Activated T-cell treated with anti-CD3 and anti-CD28 coated beads for 48 hours (primary cell): ENCODE results near the gene RPL41.
A peak's percentile ranks its signal among the peaks of the same experiment; 100 is the strongest.
"Not testable (repeated sequence)": the region's sequence is repeated elsewhere in the genome, so short reads cannot be mapped to it uniquely, and the experiment has no call there.

Experiments
- DNase-seq: peaks from one replicate; pipeline ENCODE4 v3.0.0-alpha.2; 2020; ENCODE audit warnings: low read depth

Gene RPL41

GRCh38 chr12:56154818-56155217 lies 38.4 kb downstream of the RPL41 start:
- no peak for DNase-seq

GRCh38 chr12:56155256-56155845 lies 38.9 kb downstream of the RPL41 start:
- DNase-seq, result no peak

- DNase-seq, result not testable (repeated sequence)
Measured at GRCh38 chr12:56156464-56157200, 40.2 kb downstream of the RPL41 start.

GRCh38 chr12:56157201-56158028 lies 41.0 kb downstream of the RPL41 start:
- peak; percentile 52 for DNase-seq

- DNase-seq, result peak; percentile 80
Measured at GRCh38 chr12:56158029-56158925, 41.8 kb downstream of the RPL41 start, which contains the start of gene MYL6. MYL6 (plus strand) TSS chr12:56158359; CDS start chr12:56158402, 43 bp downstream.

GRCh38 chr12:56158926-56159461 lies 42.6 kb downstream of the RPL41 start:
- no peak for DNase-seq

- no peak for DNase-seq
Measured at GRCh38 chr12:56159482-56160192, 43.2 kb downstream of the RPL41 start.

GRCh38 chr12:56160193-56160763 lies 43.8 kb downstream of the RPL41 start:
- peak; percentile 38 for DNase-seq

- no peak for DNase-seq
Measured at GRCh38 chr12:56160894-56161689, 44.7 kb downstream of the RPL41 start.

- no peak for DNase-seq
Measured at GRCh38 chr12:56161690-56162351, 45.4 kb downstream of the RPL41 start.

GRCh38 chr12:56162468-56163290 lies 46.2 kb downstream of the RPL41 start:
- DNase-seq, result no peak

- DNase-seq, result no peak
Measured at GRCh38 chr12:56163533-56164344, 47.3 kb downstream of the RPL41 start.

- no peak for DNase-seq
Measured at GRCh38 chr12:56164345-56164729, 47.9 kb downstream of the RPL41 start.

- DNase-seq, result no peak
Measured at GRCh38 chr12:56165369-56165768, 48.9 kb downstream of the RPL41 start.
